ENCODE results near the gene SRF. TPM values are rescaled to one million over a fixed set of nuclear protein-coding genes. Genes with fewer than 3 reads are reported as not detected.

Gene SRF
- total and polyA plus RNA-seq, 2 of the 4 experiments (the other 2 are of a cell fraction): 20.6 to 56.3 TPM

DNA sequence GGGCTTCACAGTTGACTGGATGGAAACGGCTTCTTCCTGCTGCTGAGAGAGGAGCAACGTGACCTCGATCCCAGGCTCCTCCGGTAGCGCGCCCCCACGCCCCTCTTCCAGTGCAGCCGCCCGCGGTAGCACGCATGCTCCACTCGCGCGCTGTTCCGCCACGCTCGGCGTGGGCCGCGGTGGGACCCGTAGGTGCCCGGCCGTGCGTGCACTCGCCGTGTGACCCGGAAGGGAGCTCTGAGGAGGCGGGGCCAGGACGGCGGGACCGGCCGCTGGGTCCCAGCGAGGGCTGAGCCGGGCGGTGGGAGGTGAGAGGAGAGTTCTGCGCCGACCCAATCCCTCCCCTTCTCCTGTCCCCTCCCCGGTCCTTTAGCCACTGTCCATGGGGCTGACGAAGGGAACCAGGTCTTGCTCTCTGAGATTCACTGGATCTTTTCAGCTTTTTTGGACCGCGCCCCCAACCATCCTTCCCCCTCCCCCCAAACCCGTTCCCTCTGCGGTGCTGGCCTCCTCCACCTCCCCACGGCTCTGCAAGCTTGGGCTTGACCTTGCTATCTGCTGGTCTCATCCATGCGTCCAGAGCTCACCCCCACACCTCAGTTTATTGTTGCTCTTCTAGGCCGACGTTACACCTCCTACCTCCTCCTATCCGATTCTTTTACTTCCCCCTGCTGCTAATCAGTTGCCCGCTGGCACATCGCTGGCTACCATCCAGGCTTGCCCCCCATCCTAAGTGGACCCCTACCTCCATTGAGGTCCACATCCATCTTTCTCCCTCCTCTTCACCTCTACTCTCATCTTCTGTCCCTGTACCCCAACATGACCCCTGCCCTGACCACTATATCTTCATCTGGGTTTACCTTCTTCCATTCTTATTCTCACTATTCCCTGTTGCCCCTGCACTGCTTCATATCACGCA lies 11.1 kb downstream of the SRF start, which contains the start of gene CUL9:
TSS of gene CUL9 (plus strand) at position 255 of the 919 bp plus-strand sequence. CDS start 2,115 bp downstream, outside the sequence.
- WGBS, 2 experiments (ENCODE audit: extremely low coverage in 2 of 2, insufficient read length in 1 of 2): 4% methylated on average over 22 of the region's 51 CpGs; no CpG with 5 or more reads in 1 of the 2 experiments
- in situ Hi-C loops (cut with MboI; ENCODE audit: low sequenced_read_pairs): no loop called here
- TF ChIP-seq, protein P1, sequence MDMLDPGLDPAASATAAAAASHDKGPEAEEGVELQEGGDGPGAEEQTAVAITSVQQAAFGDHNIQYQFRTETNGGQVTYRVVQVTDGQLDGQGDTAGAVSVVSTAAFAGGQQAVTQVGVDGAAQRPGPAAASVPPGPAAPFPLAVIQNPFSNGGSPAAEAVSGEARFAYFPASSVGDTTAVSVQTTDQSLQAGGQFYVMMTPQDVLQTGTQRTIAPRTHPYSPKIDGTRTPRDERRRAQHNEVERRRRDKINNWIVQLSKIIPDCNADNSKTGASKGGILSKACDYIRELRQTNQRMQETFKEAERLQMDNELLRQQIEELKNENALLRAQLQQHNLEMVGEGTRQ (IDR thresholded peaks at IDR 0.05; ENCODE audit: low read depth, low read length): peak; percentile 46; the same call in 1 of the 2 replicates
- TF ChIP-seq CEBPB (IDR thresholded peaks at IDR 0.05; ENCODE audit: low read depth, low read length) (no peak), SMC3 (IDR thresholded peaks at IDR 0.05; ENCODE audit: low read depth, low read length) (no peak), FOS (IDR thresholded peaks at IDR 0.05; ENCODE audit: low read depth, low read length) (no peak), BHLHE40 (IDR thresholded peaks at IDR 0.05; ENCODE audit: low read depth, low read length) (0 out of 2 replicates have a peak, but pooled peaks have one; percentile 50), MAZ (IDR thresholded peaks at IDR 0.05; ENCODE audit: borderline replicate concordance, low read depth, low read length) (peak; percentile 54; the same call in 1 of the 2 replicates), RFX5 (IDR thresholded peaks at IDR 0.05; ENCODE audit: low read depth, low read length) (no peak), RAD21 (IDR thresholded peaks at IDR 0.05; ENCODE audit: low read length) (no peak), MAFK (IDR thresholded peaks at IDR 0.05; ENCODE audit: low read depth, low read length) (no peak), POLR2A (IDR thresholded peaks at IDR 0.05; ENCODE audit: low read depth, low read length) (peak; percentile 37; the same call in 1 of the 2 replicates)
- TF ChIP-seq, protein P2, sequence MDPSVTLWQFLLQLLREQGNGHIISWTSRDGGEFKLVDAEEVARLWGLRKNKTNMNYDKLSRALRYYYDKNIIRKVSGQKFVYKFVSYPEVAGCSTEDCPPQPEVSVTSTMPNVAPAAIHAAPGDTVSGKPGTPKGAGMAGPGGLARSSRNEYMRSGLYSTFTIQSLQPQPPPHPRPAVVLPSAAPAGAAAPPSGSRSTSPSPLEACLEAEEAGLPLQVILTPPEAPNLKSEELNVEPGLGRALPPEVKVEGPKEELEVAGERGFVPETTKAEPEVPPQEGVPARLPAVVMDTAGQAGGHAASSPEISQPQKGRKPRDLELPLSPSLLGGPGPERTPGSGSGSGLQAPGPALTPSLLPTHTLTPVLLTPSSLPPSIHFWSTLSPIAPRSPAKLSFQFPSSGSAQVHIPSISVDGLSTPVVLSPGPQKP (IDR thresholded peaks at IDR 0.05; ENCODE audit: borderline replicate concordance, low read depth, low read length): no peak
- TF ChIP-seq, protein P3, sequence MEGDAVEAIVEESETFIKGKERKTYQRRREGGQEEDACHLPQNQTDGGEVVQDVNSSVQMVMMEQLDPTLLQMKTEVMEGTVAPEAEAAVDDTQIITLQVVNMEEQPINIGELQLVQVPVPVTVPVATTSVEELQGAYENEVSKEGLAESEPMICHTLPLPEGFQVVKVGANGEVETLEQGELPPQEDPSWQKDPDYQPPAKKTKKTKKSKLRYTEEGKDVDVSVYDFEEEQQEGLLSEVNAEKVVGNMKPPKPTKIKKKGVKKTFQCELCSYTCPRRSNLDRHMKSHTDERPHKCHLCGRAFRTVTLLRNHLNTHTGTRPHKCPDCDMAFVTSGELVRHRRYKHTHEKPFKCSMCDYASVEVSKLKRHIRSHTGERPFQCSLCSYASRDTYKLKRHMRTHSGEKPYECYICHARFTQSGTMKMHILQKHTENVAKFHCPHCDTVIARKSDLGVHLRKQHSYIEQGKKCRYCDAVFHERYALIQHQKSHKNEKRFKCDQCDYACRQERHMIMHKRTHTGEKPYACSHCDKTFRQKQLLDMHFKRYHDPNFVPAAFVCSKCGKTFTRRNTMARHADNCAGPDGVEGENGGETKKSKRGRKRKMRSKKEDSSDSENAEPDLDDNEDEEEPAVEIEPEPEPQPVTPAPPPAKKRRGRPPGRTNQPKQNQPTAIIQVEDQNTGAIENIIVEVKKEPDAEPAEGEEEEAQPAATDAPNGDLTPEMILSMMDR (conservative IDR thresholded peaks at IDR 0.05; ENCODE audit: low read depth, low read length): no peak

More for the DNA sequence above, 11.1 kb downstream of the SRF start, which contains the start of gene CUL9:
- H4K91ac ChIP-seq (ENCODE audit: insufficient read depth, low read depth, low read length): peak within 1 kb of the TSS; percentile 57
- no peaks in the 10 kb centered on the region for H4K20me1 ChIP-seq (ENCODE audit: insufficient read depth, low read length)
- H3K18ac ChIP-seq (ENCODE audit: low read depth, low read length): peak within 1 kb of the TSS; percentile 54; the same call in 1 of the 2 replicates
- H4K8ac ChIP-seq (ENCODE audit: low read depth in 2 of 2, low read length in 2 of 2): peak within 1 kb of the TSS; percentile 88 to 97
- POLR2A ChIA-PET (ENCODE audit: unreplicated experiment): interaction anchor here (0.6 to 1.2 kb wide), 3 partner anchors 9 to 15 kb away, joined by 3 to 14 read pairs (median 6); no protein-coding TSS in a partner anchor
- peaks cover 10 to 49% of the 10 kb centered on the region in 2 experiments for H3K79me1 ChIP-seq (ENCODE audit: low read depth in 1 of 2, low read length in 2 of 2)
- BruUV-seq (replicated peaks): no TSS peak
- H2BK20ac ChIP-seq (ENCODE audit: low read depth, low read length): no peak within 1 kb of the TSS
- peak within 1 kb of the TSS; percentile 32; the same call in 1 of the 2 replicates for H2BK120ac ChIP-seq (ENCODE audit: low read depth, low read length)
- peak within 1 kb of the TSS; percentile 72 for H2AK9ac ChIP-seq (replicated peaks; ENCODE audit: low read depth, low read length, poor library complexity)
- H2BK5ac ChIP-seq (ENCODE audit: low read depth, low read length, poor library complexity, severe bottlenecking): peak within 1 kb of the TSS; percentile 78
- intact Hi-C loops (cut with micrococcal nuclease) (no loop called here), dilution Hi-C loops (cut with HindIII; ENCODE audit: low sequenced_read_pairs, unreplicated experiment) (no loop called here)
- peak within 1 kb of the TSS; percentile 99 for H3K4me2 ChIP-seq (ENCODE audit: low read depth, low read length)
- ATAC-seq (ENCODE audit: low read depth) (peak; percentile 96), DNase-seq (peak; percentile 58)
- peak within 1 kb of the TSS; percentile 90 for H3K4me3 ChIP-seq (ENCODE audit: insufficient read depth, low read depth, low read length)
- H3K4ac ChIP-seq (ENCODE audit: low read depth, low read length): peak within 1 kb of the TSS; percentile 91
- CTCF ChIA-PET: interaction anchor here (0.8 kb wide), 1 partner anchor 10 kb away, joined by 6 read pairs; no protein-coding TSS in a partner anchor
- H2BK15ac ChIP-seq (ENCODE audit: low read depth, low read length): no peak within 1 kb of the TSS
- H3K27ac ChIP-seq (ENCODE audit: insufficient read depth, low read length): peak within 1 kb of the TSS; percentile 79
- peaks cover 49% of the 10 kb centered on the region for H3K36me3 ChIP-seq (ENCODE audit: control insufficient read depth, insufficient read depth, low read length)
- peak within 1 kb of the TSS; percentile 98 for H4K5ac ChIP-seq (ENCODE audit: low read depth, low read length)
- H3K9ac ChIP-seq (ENCODE audit: low read depth, low read length): peak within 1 kb of the TSS; percentile 97
- peak within 1 kb of the TSS; percentile 65; the same call in 1 of the 2 replicates for H3K56ac ChIP-seq (ENCODE audit: extremely low read depth, insufficient read depth, low read length)
- no peaks in the 10 kb centered on the region; the same call in 1 of the 2 replicates for H3K9me1 ChIP-seq (ENCODE audit: insufficient read depth, low read length)
- H3K14ac ChIP-seq (replicated peaks; ENCODE audit: low read depth, low read length): peak within 1 kb of the TSS; percentile 95
- no peaks in the 10 kb centered on the region for H3K9me3 ChIP-seq (ENCODE audit: control insufficient read depth, insufficient read depth, low read length)
- H3K4me1 ChIP-seq (ENCODE audit: control insufficient read depth, insufficient read depth, low read length): peaks cover 2% of the 10 kb centered on the region
- H2AK5ac ChIP-seq (ENCODE audit: low read depth, low read length): peak within 1 kb of the TSS; percentile 89
- peak within 1 kb of the TSS; percentile 89 for H3K23ac ChIP-seq (ENCODE audit: low read depth, low read length)
- peak within 1 kb of the TSS; percentile 90 for H2AFZ ChIP-seq (replicated peaks; ENCODE audit: low read length, poor library complexity)
- H3K27me3 ChIP-seq (ENCODE audit: control insufficient read depth, insufficient read depth, low read length): no peaks in the 10 kb centered on the region

All from IMR-90 (cell line).